Ovary (tissue), 3 donors: Measurements from ENCODE around the gene SYPL1.

Experiments used
- CTCF ChIP-seq, 3 donors: fragments of 450-650 bp in 2 of 3; fragments of 200-600 bp in 1 of 3; IDR thresholded peaks; one replicate each; pipeline versions ENCODE4 v1.5.1 to v1.8.0; 2016 to 2022; ENCODE audit warnings: antibody characterized with exemption in 3 of 3, mild to moderate bottlenecking in 1 of 3
- EP300 ChIP-seq: sonication (generic); formaldehyde crosslinking; IDR thresholded peaks from one replicate; pipeline ENCODE4 v1.6.1; 2017; ENCODE audit warnings: antibody characterized with exemption
- POLR2A ChIP-seq: fragments of 450-650 bp; IDR thresholded peaks from one replicate; pipeline ENCODE4 v1.6.1; 2017; ENCODE audit warnings: antibody characterized with exemption, mild to moderate bottlenecking, moderate library complexity
- donor health status: DM: no; HTN: no; CAD: no.

GRCh38 chr7:106041140-106041717 is 70.9 kb downstream of the SYPL1 start:
- TF ChIP-seq CTCF (IDR thresholded peaks at IDR 0.05) = peak in 1 of 3 donors; percentile 25
- TF ChIP-seq POLR2A = no peak
- no peak for TF ChIP-seq EP300
